ENCODE measurements around the gene SAPCD1. TPM values are rescaled to one million over a fixed set of nuclear protein-coding genes. Genes with fewer than 3 reads are reported as not detected.

The SAPCD1 gene
- polyA plus RNA-seq, 3 donors = 10.4 TPM; not detected in 2

DNA sequence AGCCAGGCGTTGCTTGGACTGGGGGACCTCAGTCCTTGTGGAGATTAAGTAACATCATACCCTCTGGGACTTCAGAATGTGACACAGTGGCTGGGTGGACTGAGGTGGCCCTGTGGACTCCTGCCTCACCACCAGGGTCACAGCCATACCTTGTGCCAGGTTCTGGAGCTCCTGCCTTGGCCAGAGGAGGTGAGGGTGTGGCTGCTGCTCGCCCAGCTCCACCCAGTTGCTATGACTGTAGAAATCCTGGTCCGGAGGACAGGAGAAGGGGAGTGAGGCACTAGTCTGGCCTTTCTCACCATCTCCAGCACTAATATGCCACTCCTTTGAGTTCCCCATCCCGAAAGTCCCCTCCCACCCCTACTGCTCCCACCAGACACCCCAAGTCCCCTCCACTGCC is 12.7 kb downstream of the SAPCD1 start:
- Mint-ChIP-seq H3K36me3 (peaks cover 21 to 28% of the 10 kb centered on the region in 2 donors), H3K4me1 (peaks cover 15% of the 10 kb centered on the region), H3K27me3 (ENCODE audit: low read depth in 3 of 3) (peaks cover 0 to 3% (median 2%) of the 10 kb centered on the region in 3 donors), H3K27ac (no peak overlapping the region), H3K4me3 (no peak overlapping the region), H3K9me3 (no peaks in the 10 kb centered on the region)
- H3K9me3 ChIP-seq (replicated peaks in 1 of 2; ENCODE audit: control insufficient read depth in 1 of 2, insufficient read depth in 1 of 2, low read length in 2 of 2) = no peaks in the 10 kb centered on the region
- intact Hi-C loops (cut with micrococcal nuclease) = no loop called here
- DNase-seq = no peak
- H3K4me2 ChIP-seq (replicated peaks; ENCODE audit: extremely low read depth, low read length, poor library complexity, severe bottlenecking) = no peak overlapping the region
- no peaks in the 10 kb centered on the region for H3K79me2 ChIP-seq (ENCODE audit: insufficient read depth, low read length)
- H4K20me1 ChIP-seq (ENCODE audit: insufficient read depth, low read length) = no peaks in the 10 kb centered on the region
- WGBS (ENCODE audit: insufficient coverage) = 80% methylated on average over 1 of the region's 4 CpGs
- H3K4me3 ChIP-seq (replicated peaks in 1 of 3; ENCODE audit: low read depth in 2 of 3, low read length in 3 of 3) = no peak overlapping the region
- H3K36me3 ChIP-seq (replicated peaks in 1 of 2; ENCODE audit: control insufficient read depth in 1 of 2, insufficient read depth in 2 of 2, low read length in 2 of 2) = peaks cover 23 to 24% of the 10 kb centered on the region in 2 donors
- no peak overlapping the region for H2AFZ ChIP-seq (ENCODE audit: insufficient read depth, low read depth, low read length, poor library complexity, severe bottlenecking)
- no peak overlapping the region for H3K9ac ChIP-seq (ENCODE audit: insufficient read depth, low read length, poor library complexity, severe bottlenecking)
- TF ChIP-seq, protein P1, sequence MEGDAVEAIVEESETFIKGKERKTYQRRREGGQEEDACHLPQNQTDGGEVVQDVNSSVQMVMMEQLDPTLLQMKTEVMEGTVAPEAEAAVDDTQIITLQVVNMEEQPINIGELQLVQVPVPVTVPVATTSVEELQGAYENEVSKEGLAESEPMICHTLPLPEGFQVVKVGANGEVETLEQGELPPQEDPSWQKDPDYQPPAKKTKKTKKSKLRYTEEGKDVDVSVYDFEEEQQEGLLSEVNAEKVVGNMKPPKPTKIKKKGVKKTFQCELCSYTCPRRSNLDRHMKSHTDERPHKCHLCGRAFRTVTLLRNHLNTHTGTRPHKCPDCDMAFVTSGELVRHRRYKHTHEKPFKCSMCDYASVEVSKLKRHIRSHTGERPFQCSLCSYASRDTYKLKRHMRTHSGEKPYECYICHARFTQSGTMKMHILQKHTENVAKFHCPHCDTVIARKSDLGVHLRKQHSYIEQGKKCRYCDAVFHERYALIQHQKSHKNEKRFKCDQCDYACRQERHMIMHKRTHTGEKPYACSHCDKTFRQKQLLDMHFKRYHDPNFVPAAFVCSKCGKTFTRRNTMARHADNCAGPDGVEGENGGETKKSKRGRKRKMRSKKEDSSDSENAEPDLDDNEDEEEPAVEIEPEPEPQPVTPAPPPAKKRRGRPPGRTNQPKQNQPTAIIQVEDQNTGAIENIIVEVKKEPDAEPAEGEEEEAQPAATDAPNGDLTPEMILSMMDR (IDR thresholded peaks at IDR 0.05) = no peak
- no peaks in the 10 kb centered on the region for H3K27me3 ChIP-seq (ENCODE audit: control insufficient read depth in 2 of 2, insufficient read depth in 2 of 2, low read length in 2 of 2)
- H3K4me1 ChIP-seq (ENCODE audit: control insufficient read depth in 1 of 2, insufficient read depth in 2 of 2, low read length in 2 of 2) = peaks cover 13 to 15% of the 10 kb centered on the region in 2 donors
- H3K27ac ChIP-seq (ENCODE audit: low read depth in 1 of 2, low read length in 2 of 2) = no peak overlapping the region

GRCh38 chr6:31775633-31776484 is 13.4 kb downstream of the SAPCD1 start:
- Histone ChIP-seq H3K9me3 (replicated peaks in 1 of 2; ENCODE audit: control insufficient read depth in 1 of 2, insufficient read depth in 1 of 2, low read length in 2 of 2) (no peaks in the 10 kb centered on the region), H3K27me3 (ENCODE audit: control insufficient read depth in 2 of 2, insufficient read depth in 2 of 2, low read length in 2 of 2) (no peaks in the 10 kb centered on the region), H3K36me3 (replicated peaks in 1 of 2; ENCODE audit: control insufficient read depth in 1 of 2, insufficient read depth in 2 of 2, low read length in 2 of 2) (peaks cover 30 to 31% of the 10 kb centered on the region in 2 donors), H3K79me2 (ENCODE audit: insufficient read depth, low read length) (no peaks in the 10 kb centered on the region), H2AFZ (ENCODE audit: insufficient read depth, low read depth, low read length, poor library complexity, severe bottlenecking) (no peak overlapping the region), H3K4me3 (replicated peaks in 1 of 3; ENCODE audit: low read depth in 2 of 3, low read length in 3 of 3) (no peak overlapping the region), H4K20me1 (ENCODE audit: insufficient read depth, low read length) (no peaks in the 10 kb centered on the region), H3K4me1 (ENCODE audit: control insufficient read depth in 1 of 2, insufficient read depth in 2 of 2, low read length in 2 of 2) (peaks cover 13 to 15% of the 10 kb centered on the region in 2 donors), H3K9ac (ENCODE audit: insufficient read depth, low read length, poor library complexity, severe bottlenecking) (no peak overlapping the region), H3K27ac (ENCODE audit: low read depth in 1 of 2, low read length in 2 of 2) (no peak overlapping the region), H3K4me2 (replicated peaks; ENCODE audit: extremely low read depth, low read length, poor library complexity, severe bottlenecking) (no peak overlapping the region)
- intact Hi-C loops (cut with micrococcal nuclease) = no loop called here
- peaks cover 15% of the 10 kb centered on the region for H3K4me1 Mint-ChIP-seq
- no peak overlapping the region for H3K4me3 Mint-ChIP-seq
- H3K27ac Mint-ChIP-seq = peak overlapping the region in 4 of 7 donors; percentile 6 to 77 (median 50)
- WGBS (ENCODE audit: insufficient coverage) = 95% methylated on average over 29 of the region's 32 CpGs
- H3K9me3 Mint-ChIP-seq = no peaks in the 10 kb centered on the region
- peaks cover 0 to 3% (median 2%) of the 10 kb centered on the region in 3 donors for H3K27me3 Mint-ChIP-seq (ENCODE audit: low read depth in 3 of 3)
- peaks cover 28 to 35% of the 10 kb centered on the region in 2 donors for H3K36me3 Mint-ChIP-seq
- TF ChIP-seq, protein P1 (IDR thresholded peaks at IDR 0.05) = no peak
- DNase-seq = no peak

Measured in CD14-positive monocyte (primary cell).